HepG2 (cell line): Measurements from ENCODE around the gene CASR. TPM values are rescaled to one million over a fixed set of nuclear protein-coding genes. Genes with fewer than 3 reads are reported as not detected.

Experiments
- CTCF ChIP-seq: sonication (generic); formaldehyde crosslinking; IDR thresholded peaks from 2 replicates; pipeline ENCODE4 v1.5.0; 2020; ENCODE audit warnings: mild to moderate bottlenecking, missing genetic modification reagents, moderate library complexity
- E2F5 ChIP-seq: sonication (generic); formaldehyde crosslinking; conservative IDR thresholded peaks from 2 replicates; pipeline ENCODE4 v1.4.0; 2020; ENCODE audit warnings: missing genetic modification reagents
- HNRNPL ChIP-seq: fragments of 200-400 bp; formaldehyde crosslinking; IDR thresholded peaks from 2 replicates; pipeline ENCODE4 v1.6.1; 2017; ENCODE audit warnings: mild to moderate bottlenecking, low read depth, low read length
- HOXA5 ChIP-seq: sonication (generic); formaldehyde crosslinking; IDR thresholded peaks from 2 replicates; pipeline ENCODE4 v1.4.0; 2020; ENCODE audit warnings: missing genetic modification reagents
- NFYC ChIP-seq: IDR thresholded peaks from 2 replicates; pipeline ENCODE4 v1.6.1; 2016; ENCODE audit warnings: missing genetic modification reagents, missing compliant biosample characterization
- NONO ChIP-seq, 2 experiments: fragments of 450-650 bp in 1 of 2; sonication (generic) in 1 of 2; formaldehyde crosslinking in 1 of 2; IDR thresholded peaks in 1 of 2; conservative IDR thresholded peaks in 1 of 2; 2 replicates each; pipeline versions ENCODE4 v1.6.1 to v1.8.0; 2017 to 2022; ENCODE audit warnings: mild to moderate bottlenecking in 1 of 2, missing genetic modification reagents in 1 of 2, moderate library complexity in 1 of 2
- STAG1 ChIP-seq: sonication (generic); formaldehyde crosslinking; IDR thresholded peaks from 2 replicates; pipeline ENCODE4 v1.4.0; 2020; ENCODE audit warnings: missing genetic modification reagents
- ZMYM2 ChIP-seq: sonication (generic); formaldehyde crosslinking; IDR thresholded peaks from 2 replicates; pipeline ENCODE4 v1.8.0; 2022; ENCODE audit warnings: mild to moderate bottlenecking, missing genetic modification reagents
- ZNF839 ChIP-seq: sonication (generic); formaldehyde crosslinking; IDR thresholded peaks from 2 replicates; pipeline ENCODE4 v1.4.0; 2020; ENCODE audit warnings: missing genetic modification reagents, mild to moderate bottlenecking, borderline replicate concordance
- polyA plus RNA-seq, 8 experiments: library from polyadenylated mRNA; depleted of rRNA in 3 of 8; stranded (reverse) in 7 of 8; unstranded in 1 of 8; fragments of >200 nt; fragmentation: Illumina TruSeq in 4 of 8; extraction: Trizol in 4 of 8; gene quantifications; 2 replicates each; pipeline versions ENCODE4 v1.2.1 to v1.2.3, GENCODE V29; 2011 to 2016; ENCODE audit warnings: low read depth in 4 of 8, missing spikeins in 1 of 8, mixed read lengths in 1 of 8; ENCODE audit not compliant: insufficient read depth in 1 of 8
- total RNA-seq, 5 experiments: library from RNA; depleted of rRNA; stranded (reverse); fragments of >200 nt; fragmentation: Illumina TruSeq; extraction: Trizol; gene quantifications; 2 replicates each; pipeline ENCODE4 v1.2.3, GENCODE V29; 2016; ENCODE audit warnings: low read depth in 1 of 5
- TF ChIP-seq, protein P1 (sequence below): sonication (generic); formaldehyde crosslinking; IDR thresholded peaks from 2 replicates; pipeline ENCODE4 v1.4.0; 2020; ENCODE audit warnings: missing genetic modification reagents, borderline replicate concordance

Gene CASR
- total and polyA plus RNA-seq, 2 of the 13 experiments (the other 11 are each of a cell fraction or from before 2014, with no cell fraction given), result not detected

- TF ChIP-seq STAG1 (peak; percentile 65), HNRNPL (no peak), ZMYM2 (no peak), E2F5 (CRISPR knock-in tag) (no peak), NFYC (CRISPR knock-in tag) (no peak), HOXA5 (no peak), ZNF839 (CRISPR knock-in tag) (no peak), CTCF (CRISPR knock-in tag) (peak; percentile 80), NONO (IDR thresholded peaks at IDR 0.05) (no peak), NONO (CRISPR knock-in tag; conservative IDR thresholded peaks at IDR 0.05) (no peak)
- TF ChIP-seq, protein P1, sequence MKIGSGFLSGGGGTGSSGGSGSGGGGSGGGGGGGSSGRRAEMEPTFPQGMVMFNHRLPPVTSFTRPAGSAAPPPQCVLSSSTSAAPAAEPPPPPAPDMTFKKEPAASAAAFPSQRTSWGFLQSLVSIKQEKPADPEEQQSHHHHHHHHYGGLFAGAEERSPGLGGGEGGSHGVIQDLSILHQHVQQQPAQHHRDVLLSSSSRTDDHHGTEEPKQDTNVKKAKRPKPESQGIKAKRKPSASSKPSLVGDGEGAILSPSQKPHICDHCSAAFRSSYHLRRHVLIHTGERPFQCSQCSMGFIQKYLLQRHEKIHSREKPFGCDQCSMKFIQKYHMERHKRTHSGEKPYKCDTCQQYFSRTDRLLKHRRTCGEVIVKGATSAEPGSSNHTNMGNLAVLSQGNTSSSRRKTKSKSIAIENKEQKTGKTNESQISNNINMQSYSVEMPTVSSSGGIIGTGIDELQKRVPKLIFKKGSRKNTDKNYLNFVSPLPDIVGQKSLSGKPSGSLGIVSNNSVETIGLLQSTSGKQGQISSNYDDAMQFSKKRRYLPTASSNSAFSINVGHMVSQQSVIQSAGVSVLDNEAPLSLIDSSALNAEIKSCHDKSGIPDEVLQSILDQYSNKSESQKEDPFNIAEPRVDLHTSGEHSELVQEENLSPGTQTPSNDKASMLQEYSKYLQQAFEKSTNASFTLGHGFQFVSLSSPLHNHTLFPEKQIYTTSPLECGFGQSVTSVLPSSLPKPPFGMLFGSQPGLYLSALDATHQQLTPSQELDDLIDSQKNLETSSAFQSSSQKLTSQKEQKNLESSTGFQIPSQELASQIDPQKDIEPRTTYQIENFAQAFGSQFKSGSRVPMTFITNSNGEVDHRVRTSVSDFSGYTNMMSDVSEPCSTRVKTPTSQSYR (CRISPR knock-in tag), result no peak
- TF ChIP-seq, all 625 proteins: peak for 38
Observed at GRCh38 chr3:122305818-122306621, 122.6 kb downstream of the CASR start (continued).
